Astrocyte (in vitro differentiated cells and primary cell): ENCODE results near the gene CIBAR2.

Source experiments
- EZH2 ChIP-seq: IDR thresholded peaks from 2 replicates; pipeline ENCODE4 v1.6.1; 2012; ENCODE audit warnings: mild to moderate bottlenecking, low read length, inconsistent platforms; ENCODE audit not compliant: insufficient read depth
- TF ChIP-seq, protein P1 (sequence below): IDR thresholded peaks from 2 replicates; pipeline ENCODE4 v1.5.1; 2011; ENCODE audit warnings: low read depth, mild to moderate bottlenecking, inconsistent platforms, low read length, moderate library complexity; ENCODE audit not compliant: insufficient read depth

DNA sequence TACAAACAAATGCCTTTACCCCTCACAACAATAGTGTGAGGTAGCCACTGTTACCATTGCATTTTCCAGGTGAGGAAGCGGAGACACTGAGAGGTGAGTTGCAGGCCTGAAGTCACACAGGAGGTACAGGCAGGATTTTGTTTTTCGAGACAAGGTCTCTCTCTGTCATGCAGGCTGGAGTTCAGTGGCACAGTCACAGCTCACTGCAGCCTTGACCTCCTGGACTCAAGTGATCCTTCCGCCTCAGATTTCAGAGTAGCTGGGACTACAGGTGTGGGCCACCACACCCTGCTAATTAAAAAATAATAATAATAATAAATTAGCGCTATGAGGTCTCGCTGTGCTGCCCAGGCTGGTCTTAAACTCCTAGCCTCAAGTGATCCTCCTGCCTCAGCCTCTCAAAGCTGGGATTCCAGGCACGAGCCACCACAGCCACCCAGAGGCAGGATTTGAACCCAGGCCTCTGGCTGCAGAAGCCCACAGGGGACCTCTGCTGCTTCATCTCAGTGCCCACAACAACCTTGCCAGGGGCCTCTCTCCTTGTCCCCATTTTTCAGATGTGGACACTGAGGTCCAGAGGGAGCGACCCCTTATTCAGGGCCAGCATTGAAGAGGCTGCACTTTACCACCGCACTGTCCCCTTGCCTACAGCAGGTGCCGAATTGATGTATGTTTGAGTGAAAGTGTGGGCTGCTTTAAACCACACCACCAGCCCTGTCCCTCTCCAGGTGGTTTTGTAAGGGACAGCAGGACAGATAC is 16.0 kb upstream of the CIBAR2 start:
- TF ChIP-seq, protein P1, sequence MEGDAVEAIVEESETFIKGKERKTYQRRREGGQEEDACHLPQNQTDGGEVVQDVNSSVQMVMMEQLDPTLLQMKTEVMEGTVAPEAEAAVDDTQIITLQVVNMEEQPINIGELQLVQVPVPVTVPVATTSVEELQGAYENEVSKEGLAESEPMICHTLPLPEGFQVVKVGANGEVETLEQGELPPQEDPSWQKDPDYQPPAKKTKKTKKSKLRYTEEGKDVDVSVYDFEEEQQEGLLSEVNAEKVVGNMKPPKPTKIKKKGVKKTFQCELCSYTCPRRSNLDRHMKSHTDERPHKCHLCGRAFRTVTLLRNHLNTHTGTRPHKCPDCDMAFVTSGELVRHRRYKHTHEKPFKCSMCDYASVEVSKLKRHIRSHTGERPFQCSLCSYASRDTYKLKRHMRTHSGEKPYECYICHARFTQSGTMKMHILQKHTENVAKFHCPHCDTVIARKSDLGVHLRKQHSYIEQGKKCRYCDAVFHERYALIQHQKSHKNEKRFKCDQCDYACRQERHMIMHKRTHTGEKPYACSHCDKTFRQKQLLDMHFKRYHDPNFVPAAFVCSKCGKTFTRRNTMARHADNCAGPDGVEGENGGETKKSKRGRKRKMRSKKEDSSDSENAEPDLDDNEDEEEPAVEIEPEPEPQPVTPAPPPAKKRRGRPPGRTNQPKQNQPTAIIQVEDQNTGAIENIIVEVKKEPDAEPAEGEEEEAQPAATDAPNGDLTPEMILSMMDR: no peak
- no peak for TF ChIP-seq EZH2
